GM23338 (cell line): ENCODE data around the gene TBC1D16. TPM values are rescaled to one million over a fixed set of nuclear protein-coding genes. Genes with fewer than 3 reads are reported as not detected.

Source experiments
- ATAC-seq: fragments of 200-7000 bp; cut with Tn5 transposase; 3 replicates; pipeline ENCODE4 v1.9.1; 2020
- DNase-seq: peaks from one replicate; pipeline ENCODE4 v3.0.0-alpha.2; 2015; ENCODE audit warnings: low spot score
- H2AFZ ChIP-seq: fragments of 200-600 bp; sonication (generic); 2 replicates; pipeline ENCODE4 v1.8.0; 2016; ENCODE audit warnings: antibody characterized with exemption, mild to moderate bottlenecking, moderate library complexity
- H3F3A ChIP-seq: fragments of 200-600 bp; sonication (generic); replicated peaks from 2 replicates; pipeline ENCODE4 v1.8.0; 2017; ENCODE audit warnings: antibody characterized with exemption, mixed run types, low read depth
- H3K27ac ChIP-seq: fragments of 200-600 bp; sonication (generic); 2 replicates; pipeline ENCODE4 v1.6.1; 2016; ENCODE audit warnings: low read depth
- H3K27me3 ChIP-seq: fragments of 200-600 bp; sonication (generic); 2 replicates; pipeline ENCODE4 v1.8.0; 2016; ENCODE audit warnings: mild to moderate bottlenecking, mixed run types, moderate library complexity; ENCODE audit not compliant: insufficient read depth
- H3K36me3 ChIP-seq: fragments of 200-600 bp; sonication (generic); 2 replicates; pipeline ENCODE4 v1.8.0; 2016; ENCODE audit warnings: mild to moderate bottlenecking; ENCODE audit not compliant: insufficient read depth
- H3K4me1 ChIP-seq: fragments of 200-600 bp; sonication (generic); 2 replicates; pipeline ENCODE4 v1.8.0; 2016; ENCODE audit warnings: mild to moderate bottlenecking, moderate library complexity; ENCODE audit not compliant: insufficient read depth
- H3K4me2 ChIP-seq: fragments of 200-600 bp; sonication (generic); 2 replicates; pipeline ENCODE4 v1.7.1; 2017; ENCODE audit warnings: mixed run types
- H3K4me3 ChIP-seq: fragments of 200-600 bp; sonication (generic); 2 replicates; pipeline ENCODE4 v1.6.1; 2016; ENCODE audit warnings: mixed run types
- H3K79me2 ChIP-seq: fragments of 200-600 bp; sonication (generic); replicated peaks from 2 replicates; pipeline ENCODE4 v1.8.0; 2017; ENCODE audit warnings: mild to moderate bottlenecking; ENCODE audit not compliant: insufficient read depth
- H3K9me2 ChIP-seq: fragments of 200-600 bp; sonication (generic); 2 replicates; pipeline ENCODE4 v1.8.0; 2017; ENCODE audit not compliant: insufficient read depth
- H4K20me1 ChIP-seq: fragments of 200-600 bp; sonication (generic); replicated peaks from 2 replicates; pipeline ENCODE4 v1.8.0; 2017; ENCODE audit warnings: mild to moderate bottlenecking; ENCODE audit not compliant: insufficient read depth
- H3K27ac Mint-ChIP-seq: 2 replicates; pipeline ENCODE4 v1.8.0; 2020; ENCODE audit warnings: inconsistent platforms, mild to moderate bottlenecking, moderate library complexity, mixed read lengths
- H3K27me3 Mint-ChIP-seq: 3 replicates; pipeline ENCODE4 v1.8.0; 2022; ENCODE audit warnings: low read depth, mild to moderate bottlenecking, moderate library complexity, mixed read lengths, inconsistent platforms; ENCODE audit not compliant: insufficient read depth, poor library complexity
- H3K36me3 Mint-ChIP-seq: 3 replicates; pipeline ENCODE4 v1.8.0; 2021; ENCODE audit warnings: low read depth, mild to moderate bottlenecking, inconsistent platforms, moderate library complexity, mixed read lengths
- H3K4me1 Mint-ChIP-seq: 3 replicates; pipeline ENCODE4 v1.8.0; 2020; ENCODE audit warnings: mild to moderate bottlenecking, inconsistent platforms, mixed read lengths
- H3K4me3 Mint-ChIP-seq: 3 replicates; pipeline ENCODE4 v1.8.0; 2021; ENCODE audit warnings: moderate library complexity, mild to moderate bottlenecking, inconsistent platforms, mixed read lengths
- H3K9me3 Mint-ChIP-seq: 3 replicates; pipeline ENCODE4 v1.8.0; 2020; ENCODE audit warnings: moderate library complexity, mild to moderate bottlenecking, inconsistent platforms, mixed read lengths
- CREB1 ChIP-seq: fragments of 250-450 bp; sonication (Bioruptor Pico); IDR thresholded peaks from 2 replicates; pipeline ENCODE4 v1.5.0; 2020; ENCODE audit warnings: low read depth, mild to moderate bottlenecking, moderate library complexity
- ETS1 ChIP-seq: IDR thresholded peaks from 2 replicates; pipeline ENCODE4 v1.6.1; 2016; ENCODE audit warnings: antibody characterized with exemption
- EZH2 ChIP-seq: fragments of 200-600 bp; sonication (generic); IDR thresholded peaks from one replicate; pipeline ENCODE4 v1.8.0; 2017; ENCODE audit warnings: antibody characterized with exemption, mild to moderate bottlenecking, low read depth; ENCODE audit not compliant: unreplicated experiment
- EZH2phosphoT487 ChIP-seq: fragments of 200-600 bp; sonication (generic); IDR thresholded peaks from one replicate; pipeline ENCODE4 v1.8.1; 2018; ENCODE audit warnings: antibody characterized with exemption; ENCODE audit not compliant: unreplicated experiment
- JUNB ChIP-seq: IDR thresholded peaks from one replicate; pipeline ENCODE4 v1.6.1; 2016; ENCODE audit warnings: antibody characterized with exemption; ENCODE audit not compliant: unreplicated experiment
- NANOG ChIP-seq: IDR thresholded peaks from 2 replicates; pipeline ENCODE4 v1.6.1; 2016; ENCODE audit warnings: antibody characterized with exemption, borderline replicate concordance
- POLR2AphosphoS5 ChIP-seq: IDR thresholded peaks from 2 replicates; pipeline ENCODE4 v1.6.1; 2016; ENCODE audit warnings: antibody characterized with exemption, low read depth
- STAT1 ChIP-seq: IDR thresholded peaks from one replicate; pipeline ENCODE4 v1.6.1; 2016; ENCODE audit warnings: antibody characterized with exemption; ENCODE audit not compliant: unreplicated experiment
- ZNF114 ChIP-seq: fragments of 250-450 bp; sonication (Bioruptor Pico); IDR thresholded peaks from 2 replicates; pipeline ENCODE4 v1.5.0; 2020; ENCODE audit warnings: mild to moderate bottlenecking, moderate library complexity
- ZNF331 ChIP-seq: fragments of 250-450 bp; sonication (Bioruptor Pico); IDR thresholded peaks from 2 replicates; pipeline ENCODE4 v1.5.0; 2020; ENCODE audit warnings: low read depth, mild to moderate bottlenecking, moderate library complexity
- polyA plus RNA-seq: library from polyadenylated mRNA; unstranded; fragments of >200 nt; fragmentation: Nextera tagmentation; extraction: Ambion mirVana; gene quantifications from 2 replicates; pipeline ENCODE4 v1.2.1, GENCODE V29; 2016
- total RNA-seq: library from RNA; depleted of rRNA; stranded (reverse); fragments of >200 nt; shearing (Covaris generic); gene quantifications from 2 replicates; pipeline ENCODE4 v1.2.3, GENCODE V29; 2014
- TF ChIP-seq, protein P1 (sequence below): IDR thresholded peaks from one replicate; pipeline ENCODE4 v1.6.1; 2018; ENCODE audit warnings: antibody characterized with exemption; ENCODE audit not compliant: unreplicated experiment
- TF ChIP-seq, protein P2 (sequence below): fragments of 250-450 bp; sonication (Bioruptor Pico); IDR thresholded peaks from 2 replicates; pipeline ENCODE4 v1.5.0; 2020; ENCODE audit warnings: mild to moderate bottlenecking, moderate library complexity
- TF ChIP-seq, protein P3 (sequence below), 2 experiments: fragments of 200-600 bp in 1 of 2; sonication (generic) in 1 of 2; conservative IDR thresholded peaks; 2 replicates each; pipeline versions ENCODE4 v1.5.1 to v1.6.1; 2016 to 2017; ENCODE audit warnings: antibody characterized with exemption in 2 of 2, low read depth in 2 of 2, mild to moderate bottlenecking in 2 of 2, moderate library complexity in 1 of 2

The TBC1D16 gene
- total and polyA plus RNA-seq, 2 experiments from 2014 or later: 16.7 to 104 TPM

DNA sequence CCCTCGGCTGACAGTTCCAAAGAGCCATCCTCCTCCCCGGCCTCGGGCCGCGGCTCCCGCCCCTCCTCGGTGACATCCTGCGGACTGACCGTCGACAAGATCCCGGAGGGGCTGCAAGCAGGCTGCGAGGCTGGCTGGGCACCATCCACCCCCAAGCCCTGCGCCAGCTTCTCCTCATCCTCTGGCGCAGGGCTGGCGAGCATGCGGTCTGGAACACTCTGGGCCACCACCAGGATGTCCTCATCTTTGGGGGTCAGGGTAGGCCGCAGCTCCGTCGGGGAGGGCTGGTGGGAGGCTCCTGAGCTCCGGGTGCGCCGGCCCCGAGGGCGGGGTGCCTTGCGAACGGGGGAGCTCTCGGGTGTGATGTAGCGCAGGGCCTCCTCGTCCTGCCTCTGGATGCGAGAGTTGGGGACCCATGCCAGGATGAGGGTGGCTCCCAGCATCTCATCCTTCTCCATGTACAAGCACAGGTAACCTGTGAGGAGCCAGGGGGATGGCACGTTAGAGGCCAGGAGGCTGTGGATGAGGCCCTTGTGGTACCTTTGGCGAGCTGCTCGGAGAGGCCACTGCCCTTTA lies 25.3 kb downstream of the TBC1D16 start:
- no peak overlapping the region for H3K27ac Mint-ChIP-seq
- H3K36me3 ChIP-seq: peaks cover 4% of the 10 kb centered on the region; the same call in 1 of the 2 replicates

More for the DNA sequence above, 25.3 kb downstream of the TBC1D16 start:
- H3K27ac ChIP-seq: no peak overlapping the region
- no peak overlapping the region for H3K4me3 Mint-ChIP-seq
- H3K4me1 Mint-ChIP-seq: peaks cover 16% of the 10 kb centered on the region
- no peak overlapping the region for H3K4me2 ChIP-seq
- DNase-seq (no peak), ATAC-seq (no peak)
- peaks cover 5% of the 10 kb centered on the region; the same call in 1 of the 2 replicates for H3F3A ChIP-seq
- H2AFZ ChIP-seq: no peak overlapping the region
- H3K4me3 ChIP-seq: no peak overlapping the region
- no peaks in the 10 kb centered on the region for H3K9me2 ChIP-seq
- TF ChIP-seq EZH2: no peak
- TF ChIP-seq, protein P1, sequence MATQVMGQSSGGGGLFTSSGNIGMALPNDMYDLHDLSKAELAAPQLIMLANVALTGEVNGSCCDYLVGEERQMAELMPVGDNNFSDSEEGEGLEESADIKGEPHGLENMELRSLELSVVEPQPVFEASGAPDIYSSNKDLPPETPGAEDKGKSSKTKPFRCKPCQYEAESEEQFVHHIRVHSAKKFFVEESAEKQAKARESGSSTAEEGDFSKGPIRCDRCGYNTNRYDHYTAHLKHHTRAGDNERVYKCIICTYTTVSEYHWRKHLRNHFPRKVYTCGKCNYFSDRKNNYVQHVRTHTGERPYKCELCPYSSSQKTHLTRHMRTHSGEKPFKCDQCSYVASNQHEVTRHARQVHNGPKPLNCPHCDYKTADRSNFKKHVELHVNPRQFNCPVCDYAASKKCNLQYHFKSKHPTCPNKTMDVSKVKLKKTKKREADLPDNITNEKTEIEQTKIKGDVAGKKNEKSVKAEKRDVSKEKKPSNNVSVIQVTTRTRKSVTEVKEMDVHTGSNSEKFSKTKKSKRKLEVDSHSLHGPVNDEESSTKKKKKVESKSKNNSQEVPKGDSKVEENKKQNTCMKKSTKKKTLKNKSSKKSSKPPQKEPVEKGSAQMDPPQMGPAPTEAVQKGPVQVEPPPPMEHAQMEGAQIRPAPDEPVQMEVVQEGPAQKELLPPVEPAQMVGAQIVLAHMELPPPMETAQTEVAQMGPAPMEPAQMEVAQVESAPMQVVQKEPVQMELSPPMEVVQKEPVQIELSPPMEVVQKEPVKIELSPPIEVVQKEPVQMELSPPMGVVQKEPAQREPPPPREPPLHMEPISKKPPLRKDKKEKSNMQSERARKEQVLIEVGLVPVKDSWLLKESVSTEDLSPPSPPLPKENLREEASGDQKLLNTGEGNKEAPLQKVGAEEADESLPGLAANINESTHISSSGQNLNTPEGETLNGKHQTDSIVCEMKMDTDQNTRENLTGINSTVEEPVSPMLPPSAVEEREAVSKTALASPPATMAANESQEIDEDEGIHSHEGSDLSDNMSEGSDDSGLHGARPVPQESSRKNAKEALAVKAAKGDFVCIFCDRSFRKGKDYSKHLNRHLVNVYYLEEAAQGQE: no peak
- no peak for TF ChIP-seq CREB1 (CRISPR knock-in tag)
- no peak for TF ChIP-seq NANOG
- TF ChIP-seq, protein P2, sequence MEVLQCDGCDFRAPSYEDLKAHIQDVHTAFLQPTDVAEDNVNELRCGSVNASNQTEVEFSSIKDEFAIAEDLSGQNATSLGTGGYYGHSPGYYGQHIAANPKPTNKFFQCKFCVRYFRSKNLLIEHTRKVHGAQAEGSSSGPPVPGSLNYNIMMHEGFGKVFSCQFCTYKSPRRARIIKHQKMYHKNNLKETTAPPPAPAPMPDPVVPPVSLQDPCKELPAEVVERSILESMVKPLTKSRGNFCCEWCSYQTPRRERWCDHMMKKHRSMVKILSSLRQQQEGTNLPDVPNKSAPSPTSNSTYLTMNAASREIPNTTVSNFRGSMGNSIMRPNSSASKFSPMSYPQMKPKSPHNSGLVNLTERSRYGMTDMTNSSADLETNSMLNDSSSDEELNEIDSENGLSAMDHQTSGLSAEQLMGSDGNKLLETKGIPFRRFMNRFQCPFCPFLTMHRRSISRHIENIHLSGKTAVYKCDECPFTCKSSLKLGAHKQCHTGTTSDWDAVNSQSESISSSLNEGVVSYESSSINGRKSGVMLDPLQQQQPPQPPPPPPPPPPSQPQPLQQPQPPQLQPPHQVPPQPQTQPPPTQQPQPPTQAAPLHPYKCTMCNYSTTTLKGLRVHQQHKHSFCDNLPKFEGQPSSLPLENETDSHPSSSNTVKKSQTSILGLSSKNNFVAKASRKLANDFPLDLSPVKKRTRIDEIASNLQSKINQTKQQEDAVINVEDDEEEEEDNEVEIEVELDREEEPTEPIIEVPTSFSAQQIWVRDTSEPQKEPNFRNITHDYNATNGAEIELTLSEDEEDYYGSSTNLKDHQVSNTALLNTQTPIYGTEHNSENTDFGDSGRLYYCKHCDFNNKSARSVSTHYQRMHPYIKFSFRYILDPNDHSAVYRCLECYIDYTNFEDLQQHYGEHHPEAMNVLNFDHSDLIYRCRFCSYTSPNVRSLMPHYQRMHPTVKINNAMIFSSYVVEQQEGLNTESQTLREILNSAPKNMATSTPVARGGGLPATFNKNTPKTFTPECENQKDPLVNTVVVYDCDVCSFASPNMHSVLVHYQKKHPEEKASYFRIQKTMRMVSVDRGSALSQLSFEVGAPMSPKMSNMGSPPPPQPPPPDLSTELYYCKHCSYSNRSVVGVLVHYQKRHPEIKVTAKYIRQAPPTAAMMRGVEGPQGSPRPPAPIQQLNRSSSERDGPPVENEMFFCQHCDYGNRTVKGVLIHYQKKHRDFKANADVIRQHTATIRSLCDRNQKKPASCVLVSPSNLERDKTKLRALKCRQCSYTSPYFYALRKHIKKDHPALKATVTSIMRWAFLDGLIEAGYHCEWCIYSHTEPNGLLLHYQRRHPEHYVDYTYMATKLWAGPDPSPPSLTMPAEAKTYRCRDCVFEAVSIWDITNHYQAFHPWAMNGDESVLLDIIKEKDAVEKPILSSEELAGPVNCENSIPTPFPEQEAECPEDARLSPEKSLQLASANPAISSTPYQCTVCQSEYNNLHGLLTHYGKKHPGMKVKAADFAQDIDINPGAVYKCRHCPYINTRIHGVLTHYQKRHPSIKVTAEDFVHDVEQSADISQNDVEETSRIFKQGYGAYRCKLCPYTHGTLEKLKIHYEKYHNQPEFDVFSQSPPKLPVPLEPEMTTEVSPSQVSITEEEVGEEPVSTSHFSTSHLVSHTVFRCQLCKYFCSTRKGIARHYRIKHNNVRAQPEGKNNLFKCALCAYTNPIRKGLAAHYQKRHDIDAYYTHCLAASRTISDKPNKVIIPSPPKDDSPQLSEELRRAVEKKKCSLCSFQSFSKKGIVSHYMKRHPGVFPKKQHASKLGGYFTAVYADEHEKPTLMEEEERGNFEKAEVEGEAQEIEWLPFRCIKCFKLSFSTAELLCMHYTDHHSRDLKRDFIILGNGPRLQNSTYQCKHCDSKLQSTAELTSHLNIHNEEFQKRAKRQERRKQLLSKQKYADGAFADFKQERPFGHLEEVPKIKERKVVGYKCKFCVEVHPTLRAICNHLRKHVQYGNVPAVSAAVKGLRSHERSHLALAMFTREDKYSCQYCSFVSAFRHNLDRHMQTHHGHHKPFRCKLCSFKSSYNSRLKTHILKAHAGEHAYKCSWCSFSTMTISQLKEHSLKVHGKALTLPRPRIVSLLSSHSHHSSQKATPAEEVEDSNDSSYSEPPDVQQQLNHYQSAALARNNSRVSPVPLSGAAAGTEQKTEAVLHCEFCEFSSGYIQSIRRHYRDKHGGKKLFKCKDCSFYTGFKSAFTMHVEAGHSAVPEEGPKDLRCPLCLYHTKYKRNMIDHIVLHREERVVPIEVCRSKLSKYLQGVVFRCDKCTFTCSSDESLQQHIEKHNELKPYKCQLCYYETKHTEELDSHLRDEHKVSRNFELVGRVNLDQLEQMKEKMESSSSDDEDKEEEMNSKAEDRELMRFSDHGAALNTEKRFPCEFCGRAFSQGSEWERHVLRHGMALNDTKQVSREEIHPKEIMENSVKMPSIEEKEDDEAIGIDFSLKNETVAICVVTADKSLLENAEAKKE (CRISPR knock-in tag): no peak
- no peak for TF ChIP-seq ETS1
- TF ChIP-seq ZNF331 (CRISPR knock-in tag): no peak
- TF ChIP-seq EZH2phosphoT487: no peak
- TF ChIP-seq ZNF114 (CRISPR knock-in tag): no peak
- no peak for TF ChIP-seq POLR2AphosphoS5
- TF ChIP-seq, protein P3, sequence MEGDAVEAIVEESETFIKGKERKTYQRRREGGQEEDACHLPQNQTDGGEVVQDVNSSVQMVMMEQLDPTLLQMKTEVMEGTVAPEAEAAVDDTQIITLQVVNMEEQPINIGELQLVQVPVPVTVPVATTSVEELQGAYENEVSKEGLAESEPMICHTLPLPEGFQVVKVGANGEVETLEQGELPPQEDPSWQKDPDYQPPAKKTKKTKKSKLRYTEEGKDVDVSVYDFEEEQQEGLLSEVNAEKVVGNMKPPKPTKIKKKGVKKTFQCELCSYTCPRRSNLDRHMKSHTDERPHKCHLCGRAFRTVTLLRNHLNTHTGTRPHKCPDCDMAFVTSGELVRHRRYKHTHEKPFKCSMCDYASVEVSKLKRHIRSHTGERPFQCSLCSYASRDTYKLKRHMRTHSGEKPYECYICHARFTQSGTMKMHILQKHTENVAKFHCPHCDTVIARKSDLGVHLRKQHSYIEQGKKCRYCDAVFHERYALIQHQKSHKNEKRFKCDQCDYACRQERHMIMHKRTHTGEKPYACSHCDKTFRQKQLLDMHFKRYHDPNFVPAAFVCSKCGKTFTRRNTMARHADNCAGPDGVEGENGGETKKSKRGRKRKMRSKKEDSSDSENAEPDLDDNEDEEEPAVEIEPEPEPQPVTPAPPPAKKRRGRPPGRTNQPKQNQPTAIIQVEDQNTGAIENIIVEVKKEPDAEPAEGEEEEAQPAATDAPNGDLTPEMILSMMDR (conservative IDR thresholded peaks at IDR 0.05; ENCODE audit: low read depth in 2 of 2): no peak
- no peak for TF ChIP-seq JUNB
- no peak for TF ChIP-seq STAT1
- H3K27me3 ChIP-seq: no peaks in the 10 kb centered on the region
- peaks cover 16% of the 10 kb centered on the region for H3K36me3 Mint-ChIP-seq
- H3K79me2 ChIP-seq: peaks cover 21% of the 10 kb centered on the region
- H3K9me3 Mint-ChIP-seq: peaks cover 7% of the 10 kb centered on the region
- peaks cover 16% of the 10 kb centered on the region for H4K20me1 ChIP-seq
- peaks cover 6% of the 10 kb centered on the region for H3K27me3 Mint-ChIP-seq
- H3K4me1 ChIP-seq: peaks cover 8% of the 10 kb centered on the region
